Left ventricle myocardium inferior (tissue), 1 donor: ENCODE results near the gene SIK3. TPM values are rescaled to one million over a fixed set of nuclear protein-coding genes. Genes with fewer than 3 reads are reported as not detected.

Source experiments
- DNase-seq: peaks from one replicate; pipeline ENCODE4 v3.0.0-alpha.2; 2020
- H3K27ac ChIP-seq: fragments of 200-600 bp; replicated peaks from 2 replicates; pipeline ENCODE4 v1.8.0; 2021
- H3K27me3 ChIP-seq: fragments of 200-600 bp; 2 replicates; pipeline ENCODE4 v1.8.0; 2021; ENCODE audit warnings: low read depth
- H3K36me3 ChIP-seq: fragments of 200-600 bp; 2 replicates; pipeline ENCODE4 v1.8.0; 2021
- H3K4me1 ChIP-seq: fragments of 200-600 bp; 2 replicates; pipeline ENCODE4 v1.8.0; 2021
- H3K4me3 ChIP-seq: fragments of 200-600 bp; 2 replicates; pipeline ENCODE4 v1.8.0; 2021; ENCODE audit warnings: mild to moderate bottlenecking, moderate library complexity
- H3K9me3 ChIP-seq: fragments of 200-600 bp; replicated peaks from 2 replicates; pipeline ENCODE4 v1.8.0; 2021
- CTCF ChIP-seq: fragments of 200-600 bp; IDR thresholded peaks from 2 replicates; pipeline ENCODE4 v1.8.0; 2021; ENCODE audit warnings: antibody characterized with exemption, mild to moderate bottlenecking, borderline replicate concordance
- intact Hi-C: fragments of 100-400 bp; cut with micrococcal nuclease; formaldehyde crosslinking; loops from one replicate; pipeline ENCODE4 v1.11.0; 2022
- total RNA-seq: library from RNA; stranded (reverse); fragmentation: NEBNext Ultra II Directional; extraction: Animal tissue kit (Norgen Biotek cat#: 25700); gene quantifications from one replicate; pipeline ENCODE4 v1.2.1, GENCODE V29; 2021
- donor health status: DM: no; HTN: yes; CAD: no; lungs with severe emphysema.

The SIK3 gene
- total RNA-seq, 1 donor from 2014 or later: 36.3 TPM

GRCh38 chr11:117068303-117068860 lies 29.8 kb downstream of the SIK3 start:
- Histone ChIP-seq H3K9me3 (no peaks in the 10 kb centered on the region), H3K4me1 (peaks cover 65% of the 10 kb centered on the region), H3K4me3 (no peak overlapping the region), H3K36me3 (no peaks in the 10 kb centered on the region), H3K27me3 (no peaks in the 10 kb centered on the region), H3K27ac (no peak overlapping the region)
- DNase-seq: no peak
- intact Hi-C loops: no loop called here
- TF ChIP-seq CTCF: no peak

DNA sequence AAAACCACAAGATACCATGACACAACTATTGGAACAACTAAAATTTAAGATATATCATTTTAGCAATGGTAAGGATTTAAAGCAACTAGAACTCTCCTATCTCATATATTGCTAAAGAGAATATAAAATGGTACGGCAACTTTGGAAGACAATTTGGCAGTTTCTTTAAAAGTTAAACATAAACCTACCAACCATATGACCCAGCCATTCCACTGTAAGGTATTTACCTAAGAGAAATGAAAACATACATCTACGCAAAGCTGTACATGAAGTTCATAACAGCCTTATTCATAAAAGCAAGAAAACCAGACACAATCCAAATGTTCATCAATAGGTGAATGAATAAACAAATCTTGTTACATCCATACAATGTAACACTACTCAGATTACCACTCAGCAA lies 31.3 kb downstream of the SIK3 start:
- intact Hi-C loops: no loop called here
- Histone ChIP-seq H3K4me3 (no peak overlapping the region), H3K9me3 (no peaks in the 10 kb centered on the region), H3K4me1 (peaks cover 56% of the 10 kb centered on the region), H3K27ac (no peak overlapping the region), H3K27me3 (no peaks in the 10 kb centered on the region), H3K36me3 (no peaks in the 10 kb centered on the region)
- no peak for DNase-seq
- TF ChIP-seq CTCF: no peak

GRCh38 chr11:117064275-117064674 lies 34.0 kb downstream of the SIK3 start:
- H3K36me3 ChIP-seq: no peaks in the 10 kb centered on the region
- intact Hi-C loops: no loop called here
- TF ChIP-seq CTCF: no peak
- no peaks in the 10 kb centered on the region for H3K9me3 ChIP-seq
- no peak for DNase-seq
- H3K27ac ChIP-seq: no peak overlapping the region
- H3K4me1 ChIP-seq: peaks cover 43% of the 10 kb centered on the region
- no peak overlapping the region for H3K4me3 ChIP-seq
- no peaks in the 10 kb centered on the region for H3K27me3 ChIP-seq

- no peak for DNase-seq
- intact Hi-C loops: no loop called here
- Histone ChIP-seq H3K36me3 (no peaks in the 10 kb centered on the region), H3K4me1 (peaks cover 51% of the 10 kb centered on the region), H3K27me3 (no peaks in the 10 kb centered on the region), H3K27ac (no peak overlapping the region), H3K9me3 (no peaks in the 10 kb centered on the region), H3K4me3 (no peak overlapping the region)
- TF ChIP-seq CTCF: no peak
These were observed 35.7 kb downstream of the SIK3 start for GRCh38 chr11:117062498-117062897.

DNA sequence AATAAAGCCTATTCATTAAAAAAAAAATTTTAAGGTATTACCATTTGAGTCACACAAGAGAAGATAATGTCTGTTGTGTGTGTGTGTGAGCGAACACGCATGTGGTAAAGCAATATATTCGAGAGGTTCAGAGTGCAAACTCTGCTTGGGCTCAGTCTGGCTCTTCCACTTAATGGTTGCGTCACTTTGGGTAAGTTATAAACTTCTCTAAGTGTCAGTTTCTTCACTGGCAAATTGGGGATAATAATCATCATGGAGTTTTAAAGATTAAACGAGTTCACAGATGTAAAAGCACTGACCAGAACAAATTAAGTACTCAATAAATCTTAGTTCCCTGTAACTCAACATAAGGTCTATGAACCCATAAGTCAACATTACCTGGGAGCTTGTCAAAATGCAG lies 37.0 kb downstream of the SIK3 start:
- Histone ChIP-seq H3K27me3 (no peaks in the 10 kb centered on the region), H3K4me3 (no peak overlapping the region), H3K36me3 (no peaks in the 10 kb centered on the region), H3K27ac (no peak overlapping the region), H3K4me1 (peaks cover 55% of the 10 kb centered on the region), H3K9me3 (no peaks in the 10 kb centered on the region)
- DNase-seq: no peak
- intact Hi-C loops: no loop called here
- no peak for TF ChIP-seq CTCF
